Naive thymus-derived CD4-positive, alpha-beta T cell (primary cell): ENCODE data around the gene ACSM3. TPM values are rescaled to one million over a fixed set of nuclear protein-coding genes. Genes with fewer than 3 reads are reported as not detected.

Experiments
- ATAC-seq: fragments of 150-1000 bp; cut with Tn5 transposase; 2 replicates; pipeline ENCODE4 v1.10.0; 2021; ENCODE audit warnings: mild to moderate bottlenecking, moderate library complexity
- CTCF ChIA-PET: fragments of 350-600 bp; sonication (Branson Sonifier 250); formaldehyde crosslinking; loops from one replicate; lab custom pipeline; 2021; ENCODE audit warnings: antibody characterized with exemption; lab: Charles Lee
- POLR2A ChIA-PET: fragments of 350-600 bp; sonication (Branson Sonifier 250); formaldehyde crosslinking; loops from one replicate; lab custom pipeline; 2021; ENCODE audit warnings: antibody characterized with exemption, inconsistent platforms; lab: Charles Lee
- DNase-seq, 9 donors: peaks; one replicate each; pipeline versions ENCODE4 v3.0.0 to v3.0.0-alpha.2; 2020 to 2022; ENCODE audit warnings: mixed read lengths in 1 of 9
- H3K27ac ChIP-seq: one replicate; pipeline ENCODE4 v1.7.0; 2013; ENCODE audit warnings: mild to moderate bottlenecking, low read depth, low read length, moderate library complexity
- H3K27me3 ChIP-seq, 2 donors: one replicate each; pipeline ENCODE4 v1.7.0; 2013; ENCODE audit warnings: low read length in 2 of 2, mild to moderate bottlenecking in 2 of 2, moderate library complexity in 2 of 2; ENCODE audit not compliant: control insufficient read depth in 2 of 2, insufficient read depth in 2 of 2
- H3K36me3 ChIP-seq, 3 experiments: 1 replicate in 2 of 3; 2 replicates in 1 of 3; pipeline ENCODE4 v1.7.0; 2013; ENCODE audit warnings: low read length in 3 of 3, mild to moderate bottlenecking in 3 of 3, moderate library complexity in 1 of 3; ENCODE audit not compliant: insufficient read depth in 3 of 3, control insufficient read depth in 2 of 3
- H3K4me1 ChIP-seq, 2 donors: one replicate each; pipeline ENCODE4 v1.7.0; 2013; ENCODE audit warnings: low read length in 2 of 2, mild to moderate bottlenecking in 2 of 2, moderate library complexity in 1 of 2; ENCODE audit not compliant: control insufficient read depth in 2 of 2, insufficient read depth in 2 of 2
- H3K4me3 ChIP-seq: 2 replicates; pipeline ENCODE4 v1.7.0; 2013; ENCODE audit warnings: mild to moderate bottlenecking, low read length
- H3K9me3 ChIP-seq, 3 experiments: 1 replicate in 2 of 3; 2 replicates in 1 of 3; pipeline ENCODE4 v1.7.0; 2013; ENCODE audit warnings: low read length in 3 of 3; ENCODE audit not compliant: control insufficient read depth in 2 of 3
- H3K27ac Mint-ChIP-seq, 9 donors: one replicate each; pipeline ENCODE4 v1.8.0; 2020 to 2022; ENCODE audit warnings: mixed read lengths in 9 of 9, mild to moderate bottlenecking in 8 of 9, moderate library complexity in 5 of 9, inconsistent platforms in 2 of 9
- H3K27me3 Mint-ChIP-seq, 5 donors: one replicate each; pipeline ENCODE4 v1.8.0; 2021 to 2022; ENCODE audit warnings: mixed read lengths in 5 of 5, mild to moderate bottlenecking in 1 of 5
- H3K36me3 Mint-ChIP-seq, 5 donors: one replicate each; pipeline ENCODE4 v1.8.0; 2020 to 2022; ENCODE audit warnings: mixed read lengths in 5 of 5, mild to moderate bottlenecking in 3 of 5, inconsistent platforms in 1 of 5
- H3K4me1 Mint-ChIP-seq, 7 donors: one replicate each; pipeline ENCODE4 v1.8.0; 2020 to 2022; ENCODE audit warnings: mixed read lengths in 7 of 7, mild to moderate bottlenecking in 3 of 7, inconsistent platforms in 1 of 7
- H3K4me3 Mint-ChIP-seq, 10 donors: one replicate each; pipeline ENCODE4 v1.8.0; 2020 to 2022; ENCODE audit warnings: mild to moderate bottlenecking in 10 of 10, mixed read lengths in 10 of 10, moderate library complexity in 6 of 10, inconsistent platforms in 2 of 10
- H3K9me3 Mint-ChIP-seq, 11 donors: one replicate each; pipeline ENCODE4 v1.8.0; 2020 to 2022; ENCODE audit warnings: mixed read lengths in 11 of 11, mild to moderate bottlenecking in 4 of 11, inconsistent platforms in 1 of 11, moderate library complexity in 1 of 11
- intact Hi-C, 2 donors: fragments of 100-400 bp; cut with micrococcal nuclease; formaldehyde crosslinking; loops; one replicate each; pipeline ENCODE4 v1.15.1; 2023
- polyA plus RNA-seq, 2 donors: library from polyadenylated mRNA; unstranded; fragments of 300-500 nt; fragmentation: Illumina TruSeq; gene quantifications; one replicate each; pipeline ENCODE4 v1.2.3, GENCODE V29; 2021
- total RNA-seq, 6 experiments: library from RNA in 5 of 6; stranded (reverse) in 5 of 6; gene quantifications; 1 replicate in 5 of 6; 2 replicates in 1 of 6; pipeline ENCODE4 v1.2.3 and lab custom pipeline; 2021 to 2026

The ACSM3 gene
- total and polyA plus RNA-seq, 7 experiments from 2014 or later = 3.0 to 10.9 (median 8.2) TPM

DNA sequence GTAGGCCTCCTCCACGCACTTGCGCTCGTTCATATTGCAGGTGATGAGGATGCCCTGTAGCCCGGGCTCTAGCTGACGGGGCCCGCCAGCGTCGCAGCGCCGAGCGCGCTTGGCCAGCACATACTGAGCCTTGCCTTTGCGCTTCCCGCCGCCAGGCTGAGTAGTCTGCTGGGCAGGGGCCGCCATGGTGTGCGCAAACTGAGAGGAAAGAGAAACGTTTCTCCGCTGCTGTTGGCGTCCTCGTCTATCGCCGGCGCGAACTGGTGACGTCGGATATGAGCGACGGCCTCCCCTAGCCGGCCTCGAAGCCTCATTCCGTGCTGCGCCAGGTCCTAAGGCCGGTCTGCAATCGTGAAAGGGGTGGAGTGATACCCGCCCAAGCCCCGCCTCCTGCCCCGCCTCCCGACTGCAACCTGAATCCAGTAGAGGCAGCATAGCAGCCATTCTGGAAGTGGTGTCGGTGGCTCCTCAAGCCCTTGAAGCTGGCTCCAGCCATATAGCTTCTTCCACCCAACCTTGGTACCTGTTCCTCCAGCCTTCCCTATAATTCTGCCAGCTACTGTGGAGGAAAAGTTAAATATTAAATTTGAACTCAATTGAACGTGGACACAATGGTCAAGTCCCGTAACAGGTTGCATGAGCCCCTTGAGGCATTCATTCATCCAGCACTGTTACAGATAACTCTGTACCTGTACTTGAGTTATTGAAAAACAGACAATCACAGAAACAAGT is 22.1 kb upstream of the ACSM3 start, which contains the start of gene THUMPD1:
TSS of gene THUMPD1 (minus strand) at position 265 of the 732 bp plus-strand sequence. CDS start at position 186, 79 bp downstream.
- peak within 1 kb of the TSS; percentile 93 for H3K27ac ChIP-seq
- ChIA-PET POLR2A (interaction anchor here (1.0 to 2.4 kb wide), 5 partner anchors 9 to 65 kb away, joined by 3 to 19 read pairs (median 8); partner anchors contain the start of gene ACSM3), CTCF (interaction anchor here (0.6 to 0.7 kb wide), 2 partner anchors 22 to 1816 kb away, joined by 3 to 4 read pairs; partner anchors contain the start of genes ACSM3 and SMG1)
- Mint-ChIP-seq H3K4me1 (peaks cover 10 to 35% (median 26%) of the 10 kb centered on the region in 7 donors), H3K4me3 (peak within 1 kb of the TSS; percentile 93 to 98 (median 96)), H3K27ac (peak within 1 kb of the TSS; percentile 90 to 99 (median 98)), H3K36me3 (peaks cover 3 to 16% (median 11%) of the 10 kb centered on the region in 5 donors), H3K9me3 (peaks cover 0 to 6% (median 2%) of the 10 kb centered on the region in 11 donors), H3K27me3 (peaks cover 0 to 2% (median 0%) of the 10 kb centered on the region in 5 donors)
- peaks cover 12 to 25% of the 10 kb centered on the region in 2 donors for H3K4me1 ChIP-seq
- peaks cover 4 to 25% (median 18%) of the 10 kb centered on the region in 3 experiments for H3K36me3 ChIP-seq
- DNase-seq (peak; percentile 88 to 97 (median 95)), ATAC-seq (peak; percentile 97)
- H3K4me3 ChIP-seq = peak within 1 kb of the TSS; percentile 100
- no peaks in the 10 kb centered on the region for H3K27me3 ChIP-seq
- intact Hi-C loops = loop anchor here (1.0 to 5.0 kb wide), 14 partner anchors 22 to 1556 kb away; partner anchors contain the start of genes CCP110 (in 2 of the 2), DCUN1D3 (in 2 of the 2), ERI2 (in 2 of the 2) and LYRM1 (in 2 of the 2)
- H3K9me3 ChIP-seq = no peaks in the 10 kb centered on the region

DNA sequence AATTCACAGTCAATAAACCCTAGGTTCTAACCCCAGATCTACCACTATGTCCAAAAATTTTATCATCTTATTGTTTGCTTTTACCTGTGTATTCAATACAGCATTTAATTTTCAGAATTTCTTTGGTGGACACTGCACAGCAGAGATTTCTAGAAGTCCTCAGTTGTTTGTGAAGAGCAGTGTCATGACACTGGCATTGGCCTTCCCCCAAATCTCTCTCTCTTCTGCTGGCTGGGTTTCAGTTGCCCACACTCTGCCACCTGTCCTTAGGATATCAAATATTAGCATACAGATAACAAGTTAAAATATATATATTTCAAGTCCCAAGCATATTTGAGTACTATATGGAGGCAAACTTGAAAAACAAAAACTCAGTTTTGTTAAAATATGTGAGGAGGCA is 20.2 kb upstream of the ACSM3 start:
- Histone ChIP-seq H3K9me3 (no peaks in the 10 kb centered on the region), H3K4me3 (no peak overlapping the region), H3K27me3 (no peaks in the 10 kb centered on the region), H3K27ac (no peak overlapping the region), H3K4me1 (peaks cover 12 to 22% of the 10 kb centered on the region in 2 donors), H3K36me3 (peaks cover 0 to 8% (median 4%) of the 10 kb centered on the region in 3 experiments)
- POLR2A ChIA-PET = no interaction called here
- Mint-ChIP-seq H3K27me3 (peaks cover 0 to 2% (median 0%) of the 10 kb centered on the region in 5 donors), H3K27ac (no peak overlapping the region), H3K4me3 (no peak overlapping the region), H3K36me3 (peaks cover 0 to 18% (median 8%) of the 10 kb centered on the region in 5 donors), H3K9me3 (peaks cover 6 to 21% (median 11%) of the 10 kb centered on the region in 11 donors), H3K4me1 (peaks cover 10 to 25% (median 19%) of the 10 kb centered on the region in 7 donors)
- CTCF ChIA-PET = interaction anchor here (0.7 kb wide), 1 partner anchor 17 kb away, joined by 4 read pairs; no protein-coding TSS in a partner anchor
- DNase-seq (no peak), ATAC-seq (no peak)
- intact Hi-C loops = loop anchor here (5.0 kb wide), 2 partner anchors 1221 to 1554 kb away; partner anchors contain the start of genes CCP110 (in 1 of the 2), GDE1 (in 1 of the 2) and POLR3E (in 1 of the 2)

DNA sequence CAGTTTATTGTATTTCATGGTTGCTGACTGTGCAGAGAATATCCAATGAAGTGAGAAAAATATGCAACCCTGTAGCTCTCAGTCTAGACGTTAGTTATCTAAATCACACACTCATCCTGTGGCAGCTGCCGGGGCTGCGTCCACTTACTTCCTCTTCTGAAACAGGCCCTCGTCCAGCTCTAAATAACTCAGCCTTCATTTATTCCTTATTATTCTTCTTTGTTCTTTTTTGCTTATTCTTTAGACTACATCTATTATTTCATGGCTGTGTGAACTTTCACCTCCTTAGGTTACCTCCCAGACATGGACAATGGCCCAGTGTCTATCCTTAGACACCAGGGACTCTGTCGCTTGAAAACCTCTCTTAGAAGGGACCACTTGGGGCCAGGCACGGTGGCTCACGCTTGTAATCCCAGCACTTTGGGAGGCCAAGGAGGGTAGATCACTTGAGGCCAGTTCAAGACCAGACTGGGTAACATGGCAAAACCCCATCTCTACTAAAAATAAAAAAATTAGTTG is 18.8 kb upstream of the ACSM3 start:
- POLR2A ChIA-PET = no interaction called here
- Histone ChIP-seq H3K4me3 (no peak overlapping the region), H3K27ac (no peak overlapping the region), H3K27me3 (no peaks in the 10 kb centered on the region), H3K4me1 (peaks cover 9 to 12% of the 10 kb centered on the region in 2 donors), H3K9me3 (no peaks in the 10 kb centered on the region), H3K36me3 (peaks cover 0 to 4% (median 0%) of the 10 kb centered on the region in 3 experiments)
- DNase-seq (no peak), ATAC-seq (no peak)
- intact Hi-C loops = loop anchor here (5.0 kb wide), 2 partner anchors 1223 to 1552 kb away; partner anchors contain the start of genes CCP110 (in 1 of the 2), GDE1 (in 1 of the 2) and POLR3E (in 1 of the 2)
- CTCF ChIA-PET = no interaction called here
- peak overlapping the region in 1 of 9 donors; percentile 32 for H3K27ac Mint-ChIP-seq
- H3K4me3 Mint-ChIP-seq = peak overlapping the region in 1 of 10 donors; percentile 4
- peaks cover 0 to 2% (median 0%) of the 10 kb centered on the region in 5 donors for H3K27me3 Mint-ChIP-seq
- peaks cover 0 to 15% (median 8%) of the 10 kb centered on the region in 5 donors for H3K36me3 Mint-ChIP-seq
- peaks cover 6 to 25% (median 11%) of the 10 kb centered on the region in 11 donors for H3K9me3 Mint-ChIP-seq
- peaks cover 9 to 14% (median 12%) of the 10 kb centered on the region in 7 donors for H3K4me1 Mint-ChIP-seq

DNA sequence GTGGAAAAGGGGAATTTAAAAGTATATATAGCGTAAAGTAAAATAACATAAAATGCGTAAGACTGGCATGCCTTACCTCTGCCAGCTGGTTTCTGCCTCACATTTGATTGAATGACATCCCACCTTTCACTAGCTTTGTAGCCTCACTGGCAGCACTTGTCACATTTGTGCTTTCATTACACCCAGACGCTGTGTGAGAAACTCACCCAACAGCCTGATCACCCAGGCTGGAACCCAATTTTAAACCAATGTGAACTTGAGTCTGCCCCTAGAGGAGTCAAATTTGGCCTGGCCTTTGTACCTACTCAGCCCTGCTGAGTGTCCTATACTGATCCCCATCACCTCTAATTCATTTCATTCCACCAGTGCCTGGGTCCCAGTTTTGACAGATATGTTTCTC is 17.4 kb upstream of the ACSM3 start:
- CTCF ChIA-PET = no interaction called here
- peaks cover 0 to 14% (median 8%) of the 10 kb centered on the region in 5 donors for H3K36me3 Mint-ChIP-seq
- H3K4me1 Mint-ChIP-seq = peaks cover 0 to 5% (median 4%) of the 10 kb centered on the region in 7 donors
- Histone ChIP-seq H3K27me3 (no peaks in the 10 kb centered on the region), H3K4me1 (peaks cover 0 to 4% of the 10 kb centered on the region in 2 donors), H3K9me3 (no peaks in the 10 kb centered on the region), H3K4me3 (no peak overlapping the region), H3K27ac (no peak overlapping the region), H3K36me3 (peaks cover 0 to 2% (median 0%) of the 10 kb centered on the region in 3 experiments)
- H3K9me3 Mint-ChIP-seq = peaks cover 6 to 25% (median 11%) of the 10 kb centered on the region in 11 donors
- no peak for ATAC-seq
- peaks cover 0 to 3% (median 0%) of the 10 kb centered on the region in 5 donors for H3K27me3 Mint-ChIP-seq
- POLR2A ChIA-PET = interaction anchor here (1.2 kb wide), 1 partner anchor 17 kb away, joined by 4 read pairs; no protein-coding TSS in a partner anchor
- H3K4me3 Mint-ChIP-seq = no peak overlapping the region
- H3K27ac Mint-ChIP-seq = no peak overlapping the region
- intact Hi-C loops = no loop called here
- no peak for DNase-seq

DNA sequence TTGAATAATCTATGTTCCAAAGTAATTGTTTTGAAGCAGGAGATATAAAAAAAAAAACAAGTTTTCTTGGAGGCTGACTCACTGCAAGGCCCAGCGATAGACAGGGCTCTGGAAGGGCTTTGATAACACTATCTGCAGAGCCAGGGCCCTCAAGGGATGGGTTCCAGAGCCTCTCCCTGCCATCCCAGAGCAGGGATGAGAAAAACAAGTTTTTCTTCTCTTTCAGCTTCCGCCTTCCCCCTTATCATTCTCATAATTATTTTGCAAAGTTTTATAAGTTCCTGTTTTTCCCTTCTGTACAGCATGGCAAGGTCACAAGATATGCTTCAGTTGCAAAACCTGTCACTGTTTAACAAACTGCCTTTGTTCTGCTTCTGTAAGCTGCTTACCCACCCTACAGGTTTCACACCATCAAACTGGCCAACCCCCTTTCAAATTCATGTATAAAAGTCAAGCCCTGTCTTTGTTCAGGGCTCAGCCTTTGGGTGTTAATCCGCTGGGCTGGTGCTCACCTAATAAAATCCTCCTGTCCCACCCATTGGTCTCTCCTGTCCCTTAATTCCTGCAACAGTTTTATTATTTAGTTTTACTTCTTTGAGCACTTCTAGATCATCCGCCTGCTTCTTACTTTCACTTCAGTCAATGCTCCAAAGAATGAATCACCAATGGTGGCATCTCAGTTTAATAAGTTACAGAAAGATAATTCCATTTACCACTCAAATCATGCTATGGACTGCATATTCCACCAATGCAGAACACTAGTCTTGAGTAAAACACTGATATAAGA is 16.6 kb upstream of the ACSM3 start:
- ATAC-seq (peak; percentile 38), DNase-seq (no peak)
- no peaks in the 10 kb centered on the region for H3K9me3 ChIP-seq
- Mint-ChIP-seq H3K27ac (no peak overlapping the region), H3K27me3 (peaks cover 0 to 7% (median 0%) of the 10 kb centered on the region in 5 donors), H3K9me3 (peaks cover 6 to 25% (median 12%) of the 10 kb centered on the region in 11 donors), H3K4me3 (no peak overlapping the region), H3K4me1 (peaks cover 0 to 2% (median 0%) of the 10 kb centered on the region in 7 donors), H3K36me3 (peaks cover 0 to 14% (median 8%) of the 10 kb centered on the region in 5 donors)
- H3K4me3 ChIP-seq = no peak overlapping the region
- H3K4me1 ChIP-seq = no peaks in the 10 kb centered on the region
- H3K36me3 ChIP-seq = no peaks in the 10 kb centered on the region
- ChIA-PET CTCF (no interaction called here), POLR2A (no interaction called here)
- intact Hi-C loops = no loop called here
- no peak overlapping the region for H3K27ac ChIP-seq
- H3K27me3 ChIP-seq = no peaks in the 10 kb centered on the region
